Osteocyte (in vitro differentiated cells): ENCODE measurements around the gene IGF2. TPM values are rescaled to one million over a fixed set of nuclear protein-coding genes. Genes with fewer than 3 reads are reported as not detected.
A peak's percentile ranks its signal among the peaks of the same experiment; 100 is the strongest.

ENCODE experiments used
- DNase-seq: peaks from one replicate; pipeline ENCODE4 v3.0.0; 2021; ENCODE audit warnings: mixed read lengths; ENCODE audit not compliant: unreplicated experiment; ENCODE audit errors: extremely low spot score
- H3K27ac Mint-ChIP-seq: one replicate; pipeline ENCODE4 v1.8.0; 2021; ENCODE audit warnings: mild to moderate bottlenecking, mixed read lengths; ENCODE audit not compliant: unreplicated experiment
- H3K27me3 Mint-ChIP-seq: one replicate; pipeline ENCODE4 v1.8.0; 2021; ENCODE audit warnings: mixed read lengths; ENCODE audit not compliant: unreplicated experiment
- H3K36me3 Mint-ChIP-seq: one replicate; pipeline ENCODE4 v1.8.0; 2021; ENCODE audit warnings: mixed read lengths; ENCODE audit not compliant: unreplicated experiment
- H3K4me1 Mint-ChIP-seq: one replicate; pipeline ENCODE4 v1.8.0; 2021; ENCODE audit warnings: mixed read lengths; ENCODE audit not compliant: unreplicated experiment
- H3K4me3 Mint-ChIP-seq: one replicate; pipeline ENCODE4 v1.8.0; 2021; ENCODE audit warnings: mild to moderate bottlenecking, moderate library complexity, mixed read lengths; ENCODE audit not compliant: unreplicated experiment
- H3K9me3 Mint-ChIP-seq: one replicate; pipeline ENCODE4 v1.8.0; 2021; ENCODE audit warnings: mixed read lengths; ENCODE audit not compliant: unreplicated experiment
- total RNA-seq: library from RNA; stranded (reverse); gene quantifications from 2 replicates; pipeline ENCODE4 v1.2.1, GENCODE V29; 2021
- TF ChIP-seq, protein P1 (sequence below): fragments of 200-600 bp; sonication (generic); IDR thresholded peaks from 2 replicates; pipeline ENCODE4 v1.5.0; 2021; ENCODE audit warnings: antibody characterized with exemption, mild to moderate bottlenecking, moderate library complexity

Gene IGF2
- total RNA-seq, 1 donor from 2014 or later: 590 TPM

DNA sequence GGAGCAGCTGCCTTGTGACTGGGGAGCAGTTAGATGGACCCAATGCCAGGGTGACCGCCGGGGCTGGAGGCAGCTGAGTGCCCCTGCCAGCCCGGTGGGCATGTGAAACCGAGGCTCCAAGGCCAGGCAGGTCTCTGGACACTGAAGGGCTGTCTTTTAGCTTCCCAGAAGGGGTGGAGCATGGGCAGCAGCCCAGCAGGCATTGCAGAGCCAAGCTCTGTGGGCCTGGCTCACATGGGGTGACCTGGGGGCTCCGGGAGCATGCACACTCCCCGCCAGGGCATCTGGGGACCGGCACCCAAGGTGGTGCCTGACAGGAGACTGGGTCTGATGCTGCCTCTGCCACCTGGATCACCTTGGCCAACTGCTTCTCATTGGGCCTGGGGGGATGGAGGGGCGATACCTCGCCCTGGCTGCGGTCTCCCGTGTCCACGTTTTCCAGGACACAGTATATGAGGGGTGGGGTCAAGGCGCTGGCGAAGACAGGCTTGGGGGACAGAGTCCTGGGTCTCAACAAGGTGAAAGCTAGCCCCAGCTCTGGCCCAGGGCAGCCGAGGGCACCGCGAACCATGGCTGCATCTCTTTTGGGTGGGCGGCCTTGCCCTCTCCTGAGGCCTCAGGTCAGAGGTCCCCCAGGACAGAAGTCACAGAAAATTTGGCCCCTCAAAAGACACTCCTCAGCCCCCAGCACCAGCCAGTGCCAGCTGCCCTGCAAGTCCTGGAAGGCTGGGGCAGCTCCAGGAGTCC, 18.3 kb upstream of the IGF2 start:
- Mint-ChIP-seq H3K27ac (no peak overlapping the region), H3K36me3 (no peaks in the 10 kb centered on the region)
- no peak for DNase-seq

DNA sequence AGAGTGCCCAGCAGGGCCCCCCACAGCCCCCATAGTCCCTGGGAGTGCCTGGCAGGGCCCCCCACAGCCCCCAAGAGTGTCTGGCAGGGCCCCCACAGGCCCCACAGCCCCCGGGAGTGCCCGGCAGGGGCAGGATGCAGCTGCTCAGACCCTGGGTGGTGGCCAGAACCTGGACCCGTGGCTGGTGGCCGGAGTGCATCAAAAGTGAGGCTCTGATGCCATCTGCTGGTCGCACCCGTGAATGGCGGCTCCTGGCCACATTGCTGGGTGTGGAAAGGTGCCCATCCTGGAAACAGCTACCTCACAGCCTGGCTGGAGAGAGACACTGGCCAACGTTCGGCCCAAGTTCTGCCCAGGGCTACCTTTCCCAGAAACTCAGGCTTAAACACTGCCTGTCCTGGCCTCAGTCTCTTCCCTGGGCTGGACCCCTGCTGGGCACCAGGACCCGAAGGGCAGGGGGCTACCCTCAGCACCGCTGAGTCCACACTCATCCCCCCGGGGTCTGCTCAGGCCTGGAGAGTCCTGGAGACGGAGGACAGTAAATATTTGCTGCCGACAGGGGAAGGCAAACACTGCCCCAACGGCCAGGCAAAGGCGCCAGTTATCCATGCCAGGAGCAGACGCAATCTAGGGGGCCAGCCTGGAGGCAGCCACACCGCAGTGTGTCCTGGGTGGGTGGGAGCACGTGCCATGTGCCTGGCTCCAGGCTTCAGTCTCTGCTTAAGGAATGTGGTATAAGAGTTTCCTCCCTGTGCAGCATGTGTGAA, 17.4 kb upstream of the IGF2 start:
- Mint-ChIP-seq H3K4me3 (no peak overlapping the region), H3K27ac (no peak overlapping the region), H3K9me3 (no peaks in the 10 kb centered on the region), H3K4me1 (peaks cover 3% of the 10 kb centered on the region), H3K27me3 (no peaks in the 10 kb centered on the region), H3K36me3 (no peaks in the 10 kb centered on the region)
- TF ChIP-seq, protein P1, sequence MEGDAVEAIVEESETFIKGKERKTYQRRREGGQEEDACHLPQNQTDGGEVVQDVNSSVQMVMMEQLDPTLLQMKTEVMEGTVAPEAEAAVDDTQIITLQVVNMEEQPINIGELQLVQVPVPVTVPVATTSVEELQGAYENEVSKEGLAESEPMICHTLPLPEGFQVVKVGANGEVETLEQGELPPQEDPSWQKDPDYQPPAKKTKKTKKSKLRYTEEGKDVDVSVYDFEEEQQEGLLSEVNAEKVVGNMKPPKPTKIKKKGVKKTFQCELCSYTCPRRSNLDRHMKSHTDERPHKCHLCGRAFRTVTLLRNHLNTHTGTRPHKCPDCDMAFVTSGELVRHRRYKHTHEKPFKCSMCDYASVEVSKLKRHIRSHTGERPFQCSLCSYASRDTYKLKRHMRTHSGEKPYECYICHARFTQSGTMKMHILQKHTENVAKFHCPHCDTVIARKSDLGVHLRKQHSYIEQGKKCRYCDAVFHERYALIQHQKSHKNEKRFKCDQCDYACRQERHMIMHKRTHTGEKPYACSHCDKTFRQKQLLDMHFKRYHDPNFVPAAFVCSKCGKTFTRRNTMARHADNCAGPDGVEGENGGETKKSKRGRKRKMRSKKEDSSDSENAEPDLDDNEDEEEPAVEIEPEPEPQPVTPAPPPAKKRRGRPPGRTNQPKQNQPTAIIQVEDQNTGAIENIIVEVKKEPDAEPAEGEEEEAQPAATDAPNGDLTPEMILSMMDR: peak; percentile 90
- DNase-seq: peak; percentile 95

More for the DNA sequence above, 18.3 kb upstream of the IGF2 start:
- no peaks in the 10 kb centered on the region for H3K27me3 Mint-ChIP-seq
- no peaks in the 10 kb centered on the region for H3K9me3 Mint-ChIP-seq
- TF ChIP-seq, protein P1: no peak
- H3K4me1 Mint-ChIP-seq: no peaks in the 10 kb centered on the region
- H3K4me3 Mint-ChIP-seq: no peak overlapping the region

DNA sequence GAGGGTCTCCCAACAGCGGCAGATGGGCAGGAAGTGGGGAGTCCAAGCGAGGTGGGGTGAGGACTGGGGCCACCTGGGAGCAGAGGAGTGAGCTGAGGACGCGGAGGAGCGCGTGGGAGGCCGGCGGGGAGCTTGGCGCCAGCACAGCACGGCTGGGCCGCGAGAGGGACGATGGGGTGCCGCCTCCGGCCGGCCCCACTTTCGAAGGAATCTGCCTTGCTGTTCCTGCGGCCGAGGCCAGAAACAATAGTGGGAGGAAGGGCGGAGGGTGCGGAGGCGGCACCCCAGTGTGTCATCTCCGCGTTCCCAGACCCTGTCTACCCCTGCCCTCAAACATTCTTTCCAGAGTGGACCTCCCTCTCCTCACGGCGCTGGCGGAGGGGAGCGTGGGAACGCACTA, 16.3 kb upstream of the IGF2 start:
- Mint-ChIP-seq H3K27me3 (peaks cover 5% of the 10 kb centered on the region), H3K9me3 (no peaks in the 10 kb centered on the region), H3K4me1 (peaks cover 13% of the 10 kb centered on the region), H3K4me3 (no peak overlapping the region), H3K27ac (no peak overlapping the region), H3K36me3 (no peaks in the 10 kb centered on the region)
- DNase-seq: no peak
- TF ChIP-seq, protein P1: no peak

DNA sequence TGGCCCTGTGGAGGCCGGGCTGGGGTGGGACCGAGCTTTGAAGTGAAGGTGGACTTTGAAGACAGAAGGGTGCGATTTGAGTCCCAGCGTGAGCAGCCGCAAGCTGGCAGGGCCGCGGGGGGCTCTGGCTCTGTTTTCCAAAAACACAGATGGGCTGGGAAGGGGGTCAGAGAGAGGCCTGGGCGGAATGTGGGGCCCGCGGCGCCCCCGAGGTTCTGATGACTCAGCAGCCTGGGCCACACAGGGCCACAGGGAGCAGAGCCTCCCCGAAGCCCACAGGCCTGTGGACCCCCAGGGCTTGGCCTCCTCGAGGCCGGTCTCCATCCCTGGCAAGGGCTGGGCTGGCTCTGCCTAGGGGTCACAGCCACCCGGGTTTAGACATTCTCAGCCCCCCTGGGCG, 15.7 kb upstream of the IGF2 start:
- DNase-seq: no peak
- peaks cover 18% of the 10 kb centered on the region for H3K4me1 Mint-ChIP-seq

DNA sequence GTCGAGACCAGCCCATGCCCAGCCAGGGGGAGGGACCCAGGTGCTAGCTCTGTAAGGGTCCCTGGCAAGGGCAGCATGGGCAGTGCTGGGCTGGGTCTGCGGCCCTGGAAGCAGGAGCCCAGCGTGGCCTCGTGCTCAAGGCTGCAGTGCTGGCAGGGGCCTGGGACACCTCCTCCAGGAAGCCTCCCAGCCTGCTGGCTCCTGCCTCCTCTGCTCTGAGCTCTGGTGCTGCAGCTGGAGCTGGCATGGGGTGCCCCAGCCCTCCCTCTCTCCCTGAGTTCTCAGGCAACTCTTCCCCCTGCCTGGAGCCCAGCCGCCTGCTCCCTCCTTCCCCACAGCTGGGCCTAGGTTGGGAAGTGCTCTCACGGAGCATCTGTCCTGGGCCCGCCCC, 15.0 kb upstream of the IGF2 start:
- no peak overlapping the region for H3K4me3 Mint-ChIP-seq
- no peak for DNase-seq
- H3K4me1 Mint-ChIP-seq: peaks cover 20% of the 10 kb centered on the region
- no peak overlapping the region for H3K27ac Mint-ChIP-seq
- no peaks in the 10 kb centered on the region for H3K9me3 Mint-ChIP-seq
- H3K27me3 Mint-ChIP-seq: peaks cover 8% of the 10 kb centered on the region
- no peaks in the 10 kb centered on the region for H3K36me3 Mint-ChIP-seq
- TF ChIP-seq, protein P1: no peak

More for the DNA sequence above, 15.7 kb upstream of the IGF2 start:
- H3K36me3 Mint-ChIP-seq: no peaks in the 10 kb centered on the region
- H3K27me3 Mint-ChIP-seq: peaks cover 8% of the 10 kb centered on the region
- no peak overlapping the region for H3K27ac Mint-ChIP-seq
- TF ChIP-seq, protein P1: no peak
- H3K9me3 Mint-ChIP-seq: no peaks in the 10 kb centered on the region
- no peak overlapping the region for H3K4me3 Mint-ChIP-seq
